AG09309 (cell line): ENCODE data around the gene IVD.
A peak's percentile ranks its signal among the peaks of the same experiment; 100 is the strongest.

ENCODE experiments used
- DNase-seq: peaks from one replicate; pipeline ENCODE4 v3.0.0-alpha.2; 2010; ENCODE audit warnings: low read depth
- H3K4me3 ChIP-seq: 2 replicates; pipeline ENCODE4 v1.5.1; 2011; ENCODE audit warnings: mild to moderate bottlenecking, low read depth, low read length, moderate library complexity; ENCODE audit not compliant: control insufficient read depth
- CTCF ChIP-seq: IDR thresholded peaks from 2 replicates; pipeline ENCODE4 v1.5.1; 2011; ENCODE audit warnings: mild to moderate bottlenecking, low read depth, low read length, inconsistent platforms; ENCODE audit not compliant: insufficient read depth, control insufficient read depth; ENCODE audit errors: missing control alignments

Gene IVD

GRCh38 chr15:40438712-40439111 lies 33.1 kb downstream of the IVD start:
- DNase-seq: no peak
- TF ChIP-seq CTCF: no peak
- H3K4me3 ChIP-seq: no peak overlapping the region

- peak overlapping the region; percentile 74 for H3K4me3 ChIP-seq
- DNase-seq: no peak
- no peak for TF ChIP-seq CTCF
Observed at GRCh38 chr15:40439461-40439959, 33.9 kb downstream of the IVD start.

- H3K4me3 ChIP-seq: peak overlapping the region; percentile 74
- TF ChIP-seq CTCF: no peak
- DNase-seq: no peak
Observed at GRCh38 chr15:40439960-40440742, 34.6 kb downstream of the IVD start.

- TF ChIP-seq CTCF: no peak
- peak within 1 kb of the TSS; percentile 74 for H3K4me3 ChIP-seq
- DNase-seq: peak; percentile 67
Observed at GRCh38 chr15:40440743-40441564, 35.4 kb downstream of the IVD start, which contains the start of gene BAHD1. TSS of gene BAHD1 (plus strand) at chr15:40440953. CDS start at chr15:40458465, 17,512 bp downstream.

GRCh38 chr15:40441565-40442531 lies 36.3 kb downstream of the IVD start:
- H3K4me3 ChIP-seq: peak overlapping the region; percentile 74
- TF ChIP-seq CTCF: no peak
- DNase-seq: no peak

- DNase-seq: no peak
- no peak overlapping the region for H3K4me3 ChIP-seq
- TF ChIP-seq CTCF: no peak
Observed at GRCh38 chr15:40443255-40443654, 37.7 kb downstream of the IVD start.
